ENCODE data around the gene CCDC43.

Gene CCDC43

GRCh38 chr17:44627513-44628242 lies 61.9 kb downstream of the CCDC43 start:
- no peak for DNase-seq (ENCODE audit: low read depth in 1 of 2, low spot score in 1 of 2)
